PC-3 (cell line): ENCODE measurements around the gene PSMG3. TPM values are rescaled to one million over a fixed set of nuclear protein-coding genes. Genes with fewer than 3 reads are reported as not detected.

Experiments used
- ATAC-seq: fragments of 200-7000 bp; cut with Tn5 transposase; 2 replicates; pipeline ENCODE4 v1.9.1; 2020; ENCODE audit warnings: mild to moderate bottlenecking, moderate library complexity
- BruUV-seq: library from RNA; stranded (reverse); fragments of 400-500 nt; replicated peaks from 2 replicates; lab custom pipeline; 2021; lab: Mats Ljungman, UMichigan
- CTCF ChIA-PET: fragments of 300-600 bp; sonication (Branson Sonifier 250); formaldehyde crosslinking; loops from one replicate; lab custom pipeline; 2022; ENCODE audit warnings: antibody characterized with exemption; lab: Charles Lee
- POLR2A ChIA-PET: fragments of 300-600 bp; sonication (Branson Sonifier 250); formaldehyde crosslinking; loops from one replicate; lab custom pipeline; 2022; ENCODE audit warnings: antibody characterized with exemption; ENCODE audit not compliant: unreplicated experiment; lab: Charles Lee
- DNase-seq: peaks from one replicate; pipeline ENCODE4 v3.0.0-alpha.2; 2015
- H2AFZ ChIP-seq: fragments of 300-600 bp; sonication (generic); 2 replicates; pipeline ENCODE4 v1.6.0; 2016; ENCODE audit warnings: antibody characterized with exemption, low read length
- H3F3A ChIP-seq: fragments of 300-600 bp; sonication (generic); one replicate; pipeline ENCODE4 v1.6.0; 2017; ENCODE audit warnings: antibody characterized with exemption, low read length, control low read depth, mild to moderate bottlenecking; ENCODE audit not compliant: unreplicated experiment
- H3K27ac ChIP-seq: fragments of 300-600 bp; sonication (generic); 2 replicates; pipeline ENCODE4 v1.5.1; 2016; ENCODE audit warnings: mild to moderate bottlenecking, low read length
- H3K27me3 ChIP-seq: fragments of 300-600 bp; sonication (generic); 2 replicates; pipeline ENCODE4 v1.6.1; 2016; ENCODE audit warnings: low read length, mixed read lengths
- H3K36me3 ChIP-seq: fragments of 300-600 bp; sonication (generic); 2 replicates; pipeline ENCODE4 v1.6.1; 2016; ENCODE audit warnings: low read depth, mixed run types, low read length, mixed read lengths
- H3K4me1 ChIP-seq: fragments of 300-600 bp; sonication (generic); 2 replicates; pipeline ENCODE4 v1.5.1; 2016; ENCODE audit warnings: low read length; ENCODE audit not compliant: insufficient read depth
- H3K4me2 ChIP-seq: fragments of 300-600 bp; sonication (generic); 2 replicates; pipeline ENCODE4 v1.6.0; 2016; ENCODE audit warnings: low read length
- H3K4me3 ChIP-seq: fragments of 300-600 bp; sonication (generic); 2 replicates; pipeline ENCODE4 v1.5.1; 2016; ENCODE audit warnings: mild to moderate bottlenecking, low read length, mixed read lengths
- H3K79me2 ChIP-seq: fragments of 300-600 bp; sonication (generic); 2 replicates; pipeline ENCODE4 v1.6.1; 2017; ENCODE audit warnings: low read length, mixed read lengths
- H3K9ac ChIP-seq: fragments of 300-600 bp; sonication (generic); 2 replicates; pipeline ENCODE4 v1.6.0; 2016; ENCODE audit warnings: mild to moderate bottlenecking, low read length
- H3K9me2 ChIP-seq: fragments of 300-600 bp; sonication (generic); replicated peaks from 2 replicates; pipeline ENCODE4 v1.6.1; 2016; ENCODE audit warnings: mixed run types, low read length, mixed read lengths
- H3K9me3 ChIP-seq: fragments of 300-600 bp; sonication (generic); 2 replicates; pipeline ENCODE4 v1.6.1; 2016; ENCODE audit warnings: low read length, mixed read lengths
- H4K20me1 ChIP-seq: fragments of 300-600 bp; sonication (generic); 2 replicates; pipeline ENCODE4 v1.6.1; 2016; ENCODE audit warnings: low read length, mixed read lengths
- CTCF ChIP-seq: fragments of 300-600 bp; sonication (generic); conservative IDR thresholded peaks from 2 replicates; pipeline ENCODE4 v1.5.1; 2017; ENCODE audit warnings: antibody characterized with exemption, low read depth, mild to moderate bottlenecking, low read length
- EZH2 ChIP-seq: fragments of 300-600 bp; sonication (generic); IDR thresholded peaks from one replicate; pipeline ENCODE4 v1.6.1; 2017; ENCODE audit warnings: antibody characterized with exemption, mild to moderate bottlenecking, low read length; ENCODE audit not compliant: unreplicated experiment
- EZH2phosphoT487 ChIP-seq: fragments of 300-600 bp; sonication (generic); IDR thresholded peaks from 2 replicates; pipeline ENCODE4 v1.6.1; 2018; ENCODE audit warnings: mild to moderate bottlenecking, antibody characterized with exemption, low read length, borderline replicate concordance
- intact Hi-C: fragments of 100-400 bp; cut with micrococcal nuclease; formaldehyde crosslinking; loops from 2 replicates; pipeline ENCODE4 v1.9.0; 2023
- total RNA-seq: library from RNA; depleted of rRNA; stranded (reverse); fragments of >200 nt; gene quantifications from 2 replicates; pipeline ENCODE4 v1.2.3, GENCODE V29; 2014

PSMG3 gene
- total RNA-seq, 1 experiment from 2014 or later: 133 TPM

DNA sequence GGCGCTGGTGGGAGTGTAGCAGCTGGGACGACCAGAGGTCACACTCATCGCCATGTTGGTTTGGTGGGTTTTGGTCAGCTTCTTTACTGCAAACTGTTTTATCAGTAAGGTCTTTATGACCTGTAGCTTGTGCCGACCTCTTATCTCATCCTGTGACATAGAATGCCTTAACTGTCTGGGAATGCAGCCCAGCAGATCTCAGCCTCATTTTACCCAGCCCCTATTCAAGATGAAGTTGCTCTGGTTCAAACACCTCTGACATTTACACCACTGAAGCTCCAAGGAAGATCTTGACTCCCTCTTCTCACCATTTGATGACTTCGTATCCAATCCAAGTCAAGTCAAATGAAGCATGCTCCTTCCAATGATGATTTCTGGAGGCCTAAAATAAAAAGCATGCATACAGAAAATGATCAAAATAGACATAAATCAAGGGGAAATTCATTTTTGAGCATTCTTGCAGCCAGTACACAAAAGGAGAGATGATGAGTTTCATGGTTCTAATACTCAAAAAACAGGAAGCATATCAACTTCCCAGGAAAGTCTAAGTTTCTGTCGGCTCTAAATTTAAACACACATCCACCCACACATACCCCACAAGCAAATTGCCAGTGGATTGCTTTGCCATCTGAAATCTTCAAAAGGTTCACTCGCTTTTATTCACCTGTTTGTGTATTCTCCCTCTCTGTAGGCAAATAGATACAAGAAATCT lies 2.4 kb upstream of the PSMG3 start:
- H3K27me3 ChIP-seq: no peaks in the 10 kb centered on the region
- H3F3A ChIP-seq: peaks cover 5% of the 10 kb centered on the region
- no TSS peak for BruUV-seq
- no peak overlapping the region for H2AFZ ChIP-seq
- CTCF ChIA-PET: no interaction called here
- H3K36me3 ChIP-seq: no peaks in the 10 kb centered on the region
- ATAC-seq (no peak), DNase-seq (no peak)
- H3K4me3 ChIP-seq: no peak overlapping the region
- no peaks in the 10 kb centered on the region for H3K9me2 ChIP-seq
- TF ChIP-seq CTCF: no peak
- TF ChIP-seq EZH2: no peak
- TF ChIP-seq EZH2phosphoT487: no peak
- H3K9ac ChIP-seq: no peak overlapping the region
- intact Hi-C loops: loop anchor here (10.0 kb wide), 1 partner anchor 783 kb away; the partner anchor contains the start of gene EIF3B
- no peak overlapping the region for H3K27ac ChIP-seq
- no peaks in the 10 kb centered on the region for H4K20me1 ChIP-seq
- H3K4me1 ChIP-seq: peaks cover 30% of the 10 kb centered on the region
- H3K4me2 ChIP-seq: no peak overlapping the region
- POLR2A ChIA-PET: no interaction called here
- no peaks in the 10 kb centered on the region for H3K9me3 ChIP-seq
- peaks cover 18% of the 10 kb centered on the region for H3K79me2 ChIP-seq

DNA sequence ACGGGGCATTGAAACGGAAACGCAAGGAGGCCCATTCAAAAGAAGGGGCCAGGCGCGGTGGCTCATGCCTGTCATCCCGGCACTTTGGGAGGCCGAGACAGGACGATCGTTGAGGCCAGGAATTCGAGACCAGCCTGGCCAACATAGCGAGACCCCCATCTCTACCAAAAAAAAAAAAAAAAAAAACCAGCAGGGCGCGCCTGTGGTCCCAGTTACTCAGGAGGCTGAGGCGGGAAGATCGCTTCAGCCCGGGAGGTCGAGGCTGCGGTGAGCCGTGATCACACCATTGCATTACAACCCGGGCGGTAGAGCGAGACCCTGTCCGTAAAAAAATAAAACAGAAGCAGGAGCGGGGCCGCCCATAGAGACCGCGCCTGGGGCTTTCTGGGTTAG lies 396 bp downstream of the PSMG3 start:
- H3K79me2 ChIP-seq: peaks cover 31% of the 10 kb centered on the region
- H3K36me3 ChIP-seq: peaks cover 5% of the 10 kb centered on the region; the same call in 1 of the 2 replicates
- H3K9me2 ChIP-seq: no peaks in the 10 kb centered on the region
- H3K4me1 ChIP-seq: peaks cover 43% of the 10 kb centered on the region
- intact Hi-C loops: no loop called here
- BruUV-seq: no TSS peak
- peak overlapping the region; percentile 99 for H3K27ac ChIP-seq
- H3K9me3 ChIP-seq: no peaks in the 10 kb centered on the region
- no peaks in the 10 kb centered on the region for H4K20me1 ChIP-seq
- no peak for TF ChIP-seq CTCF
- no peak for TF ChIP-seq EZH2phosphoT487
- TF ChIP-seq EZH2: no peak
- ChIA-PET POLR2A (no interaction called here), CTCF (no interaction called here)
- H2AFZ ChIP-seq: peak overlapping the region; percentile 53; the same call in 1 of the 2 replicates
- peak overlapping the region; percentile 90 for H3K4me2 ChIP-seq
- H3K4me3 ChIP-seq: peak overlapping the region; percentile 75
- ATAC-seq (no peak; the same call in 1 of the 2 replicates), DNase-seq (no peak)
- H3K9ac ChIP-seq: peak overlapping the region; percentile 100
- H3F3A ChIP-seq: peaks cover 5% of the 10 kb centered on the region
- no peaks in the 10 kb centered on the region for H3K27me3 ChIP-seq

GRCh38 chr7:1569016-1569415 lies 816 bp downstream of the PSMG3 start:
- peaks cover 31% of the 10 kb centered on the region for H3K79me2 ChIP-seq

More at GRCh38 chr7:1569016-1569415, 816 bp downstream of the PSMG3 start:
- Histone ChIP-seq H3K27me3 (no peaks in the 10 kb centered on the region), H3K4me3 (peak overlapping the region; percentile 75), H3K36me3 (peaks cover 5% of the 10 kb centered on the region; the same call in 1 of the 2 replicates), H2AFZ (no peak overlapping the region), H3K4me2 (peak overlapping the region; percentile 90), H3K9me2 (no peaks in the 10 kb centered on the region), H3K9me3 (no peaks in the 10 kb centered on the region), H4K20me1 (no peaks in the 10 kb centered on the region), H3K4me1 (peaks cover 46% of the 10 kb centered on the region), H3K9ac (peak overlapping the region; percentile 100), H3K27ac (peak overlapping the region; percentile 99), H3F3A (peaks cover 5% of the 10 kb centered on the region)
- DNase-seq (peak; percentile 62), ATAC-seq (no peak)
- TF ChIP-seq CTCF: no peak
- no peak for TF ChIP-seq EZH2
- no peak for TF ChIP-seq EZH2phosphoT487
- POLR2A ChIA-PET: interaction anchor here (0.7 kb wide), 1 partner anchor 32 kb away, joined by 3 read pairs; no protein-coding TSS in a partner anchor
- CTCF ChIA-PET: no interaction called here
- intact Hi-C loops: no loop called here
- BruUV-seq: TSS peak; percentile 73
